GM18508 (cell line): ENCODE measurements around the gene TOR1A.

Experiments used
- ATAC-seq: cut with Tn5 transposase; IDR thresholded peaks from one replicate; pipeline ENCODE4 v1.9.1; 2021; ENCODE audit warnings: moderate number of reproducible peaks; ENCODE audit not compliant: insufficient read depth, unreplicated experiment

The TOR1A gene, protein sequence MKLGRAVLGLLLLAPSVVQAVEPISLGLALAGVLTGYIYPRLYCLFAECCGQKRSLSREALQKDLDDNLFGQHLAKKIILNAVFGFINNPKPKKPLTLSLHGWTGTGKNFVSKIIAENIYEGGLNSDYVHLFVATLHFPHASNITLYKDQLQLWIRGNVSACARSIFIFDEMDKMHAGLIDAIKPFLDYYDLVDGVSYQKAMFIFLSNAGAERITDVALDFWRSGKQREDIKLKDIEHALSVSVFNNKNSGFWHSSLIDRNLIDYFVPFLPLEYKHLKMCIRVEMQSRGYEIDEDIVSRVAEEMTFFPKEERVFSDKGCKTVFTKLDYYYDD

DNA sequence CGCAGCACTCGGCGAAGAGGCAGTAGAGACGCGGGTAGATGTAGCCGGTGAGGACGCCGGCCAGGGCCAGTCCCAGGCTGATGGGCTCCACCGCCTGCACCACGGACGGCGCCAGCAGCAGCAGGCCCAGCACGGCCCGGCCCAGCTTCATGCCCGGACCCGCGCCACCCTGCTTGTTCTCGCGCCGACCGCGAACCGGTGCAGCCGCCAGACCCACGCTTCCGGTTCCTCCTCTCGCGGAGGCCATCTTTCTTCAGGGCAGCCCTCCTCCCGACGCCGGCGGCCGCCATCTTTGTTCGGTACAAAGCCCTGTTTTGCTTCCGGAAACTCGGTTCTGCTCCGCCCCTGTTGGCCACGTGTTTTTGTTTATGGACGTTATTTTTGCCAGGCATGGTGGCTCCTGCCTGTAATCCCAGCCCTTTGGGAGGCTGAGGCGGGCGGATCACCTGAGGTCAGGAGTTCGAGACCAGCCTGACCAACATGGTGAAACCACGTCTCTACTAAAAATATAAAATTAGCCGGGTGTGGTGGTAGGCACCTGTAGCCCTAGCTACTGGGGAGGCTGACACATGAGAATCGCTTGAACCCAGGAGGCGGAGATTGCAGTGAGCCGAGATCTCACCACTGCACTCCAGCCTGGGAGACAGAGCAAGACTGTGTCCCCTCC is at the start of gene TOR1A:
TOR1A (minus strand) TSS at position 202 of the 667 bp plus-strand sequence; CDS start at position 151, 51 bp downstream.
- no peak for ATAC-seq

DNA sequence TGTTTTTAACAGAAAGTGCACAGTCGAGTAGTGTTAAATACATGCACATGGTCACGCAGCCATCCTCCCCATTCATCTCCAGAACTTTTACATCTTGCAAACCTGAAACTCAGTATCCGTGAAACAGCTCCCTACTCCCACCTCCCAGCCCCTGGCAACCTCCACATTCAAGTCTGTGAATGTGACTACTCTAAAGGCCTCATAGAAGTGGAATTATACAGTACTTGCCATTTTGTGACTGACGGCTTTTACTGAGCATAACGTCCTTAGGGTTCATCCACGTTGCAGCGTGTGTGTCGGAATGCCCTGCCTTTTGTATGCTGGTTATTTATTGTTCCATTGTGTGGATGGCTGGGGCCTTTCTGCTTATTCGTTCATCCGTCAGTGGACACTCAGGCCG is 47.1 kb upstream of the TOR1A start:
- no peak for ATAC-seq

DNA sequence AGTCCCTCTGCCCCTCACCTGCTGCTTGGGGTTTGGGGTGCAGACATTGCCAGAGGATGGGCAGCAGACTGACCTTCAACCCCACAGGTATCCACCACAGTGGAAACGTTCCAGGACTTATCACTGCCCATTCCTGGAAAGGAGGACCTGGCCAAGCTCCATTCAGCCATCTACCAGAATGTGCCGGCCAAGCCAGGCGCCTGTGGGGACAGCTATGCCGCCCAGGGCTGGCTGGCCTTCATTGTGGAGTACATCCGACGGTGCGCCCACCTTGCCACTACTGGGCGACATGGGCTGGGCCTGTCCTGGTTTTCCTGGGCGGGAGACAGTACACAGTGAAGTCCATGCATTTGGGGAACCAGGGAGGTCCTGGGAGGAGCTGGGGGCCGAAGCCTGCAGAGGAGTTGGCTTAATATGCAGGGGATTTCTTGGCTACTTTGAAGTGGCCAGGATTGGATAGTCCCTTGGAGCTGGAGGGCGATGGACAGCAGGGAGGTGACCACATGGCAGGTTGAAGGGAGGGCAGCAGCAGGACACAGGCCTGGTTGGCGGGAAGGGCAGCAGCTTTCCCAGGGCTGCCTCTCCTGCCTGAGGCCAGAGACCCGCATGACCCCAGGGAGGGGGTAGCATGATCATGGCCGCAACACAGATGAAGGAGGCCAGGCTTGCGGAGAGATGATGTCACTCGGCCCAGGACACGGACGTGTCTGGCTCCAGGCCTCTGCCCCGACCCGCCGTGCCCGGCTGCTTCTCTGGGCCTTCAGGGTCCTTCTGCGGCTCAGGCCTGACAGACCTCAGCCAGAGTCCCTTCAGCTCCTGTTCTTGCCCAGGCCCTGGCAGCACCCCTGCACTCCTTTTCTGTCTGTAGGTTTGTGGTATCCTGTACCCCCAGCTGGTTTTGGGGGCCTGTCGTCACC is 45.9 kb upstream of the TOR1A start:
- ATAC-seq: no peak

DNA sequence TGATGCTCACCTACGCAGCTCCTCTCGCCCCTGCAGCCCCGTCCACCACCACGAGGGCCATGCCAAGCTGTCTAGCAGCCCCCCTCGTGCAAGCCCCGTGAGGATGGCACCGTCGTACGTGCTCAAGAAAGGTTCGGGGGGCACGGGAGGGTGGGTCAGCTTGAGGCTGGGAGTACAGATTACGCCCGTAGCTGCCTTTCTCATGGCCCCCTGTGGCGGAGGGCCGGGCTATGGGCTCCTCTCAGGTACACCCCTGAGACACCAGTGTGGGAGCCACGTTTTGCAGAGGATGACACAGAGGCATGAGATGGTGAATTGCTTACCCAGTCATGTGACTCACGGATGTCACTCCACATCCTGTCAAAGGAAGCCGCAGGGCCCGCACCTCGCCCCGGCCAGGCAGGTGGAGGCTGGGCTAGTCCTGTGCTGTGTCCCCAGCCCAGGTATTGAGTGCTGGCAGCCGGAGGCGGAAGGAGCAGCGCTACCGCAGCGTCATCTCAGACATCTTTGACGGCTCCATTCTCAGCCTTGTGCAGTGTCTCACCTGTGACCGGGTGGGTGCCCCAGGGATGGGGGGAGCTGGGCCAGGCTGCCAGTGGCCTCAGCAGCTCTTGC is 45.0 kb upstream of the TOR1A start:
- no peak for ATAC-seq

DNA sequence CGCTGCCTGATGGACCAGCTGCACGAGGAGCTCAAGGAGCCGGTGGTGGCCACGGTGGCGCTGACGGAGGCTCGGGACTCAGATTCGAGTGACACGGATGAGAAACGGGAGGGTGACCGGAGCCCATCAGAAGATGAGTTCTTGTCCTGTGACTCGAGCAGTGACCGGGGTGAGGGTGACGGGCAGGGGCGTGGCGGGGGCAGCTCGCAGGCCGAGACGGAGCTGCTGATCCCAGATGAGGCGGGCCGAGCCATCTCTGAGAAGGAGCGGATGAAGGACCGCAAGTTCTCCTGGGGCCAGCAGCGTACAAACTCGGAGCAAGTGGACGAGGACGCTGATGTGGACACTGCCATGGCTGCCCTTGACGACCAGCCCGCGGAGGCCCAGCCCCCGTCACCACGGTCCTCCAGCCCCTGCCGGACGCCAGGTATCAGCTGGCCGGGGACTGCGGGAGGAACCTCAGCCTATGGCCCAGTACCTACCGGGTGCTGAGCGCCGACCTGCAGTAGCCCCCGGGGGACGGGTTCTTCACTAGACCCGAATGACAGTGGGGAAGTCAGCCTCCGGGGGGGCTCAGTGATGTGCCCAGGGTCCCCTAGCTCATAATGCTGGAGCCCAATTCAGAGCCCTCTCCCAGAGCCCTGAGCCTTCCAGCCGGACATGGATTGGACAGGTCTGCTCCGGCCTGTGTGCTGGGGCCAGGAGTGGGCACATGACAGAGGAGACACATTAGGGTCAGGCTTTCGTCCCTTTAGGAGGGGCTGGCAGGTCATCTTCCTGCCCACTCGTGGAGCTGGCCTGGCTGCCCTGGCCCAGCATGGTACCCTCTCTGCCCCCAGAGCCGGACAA is 44.3 kb upstream of the TOR1A start:
- ATAC-seq: no peak

DNA sequence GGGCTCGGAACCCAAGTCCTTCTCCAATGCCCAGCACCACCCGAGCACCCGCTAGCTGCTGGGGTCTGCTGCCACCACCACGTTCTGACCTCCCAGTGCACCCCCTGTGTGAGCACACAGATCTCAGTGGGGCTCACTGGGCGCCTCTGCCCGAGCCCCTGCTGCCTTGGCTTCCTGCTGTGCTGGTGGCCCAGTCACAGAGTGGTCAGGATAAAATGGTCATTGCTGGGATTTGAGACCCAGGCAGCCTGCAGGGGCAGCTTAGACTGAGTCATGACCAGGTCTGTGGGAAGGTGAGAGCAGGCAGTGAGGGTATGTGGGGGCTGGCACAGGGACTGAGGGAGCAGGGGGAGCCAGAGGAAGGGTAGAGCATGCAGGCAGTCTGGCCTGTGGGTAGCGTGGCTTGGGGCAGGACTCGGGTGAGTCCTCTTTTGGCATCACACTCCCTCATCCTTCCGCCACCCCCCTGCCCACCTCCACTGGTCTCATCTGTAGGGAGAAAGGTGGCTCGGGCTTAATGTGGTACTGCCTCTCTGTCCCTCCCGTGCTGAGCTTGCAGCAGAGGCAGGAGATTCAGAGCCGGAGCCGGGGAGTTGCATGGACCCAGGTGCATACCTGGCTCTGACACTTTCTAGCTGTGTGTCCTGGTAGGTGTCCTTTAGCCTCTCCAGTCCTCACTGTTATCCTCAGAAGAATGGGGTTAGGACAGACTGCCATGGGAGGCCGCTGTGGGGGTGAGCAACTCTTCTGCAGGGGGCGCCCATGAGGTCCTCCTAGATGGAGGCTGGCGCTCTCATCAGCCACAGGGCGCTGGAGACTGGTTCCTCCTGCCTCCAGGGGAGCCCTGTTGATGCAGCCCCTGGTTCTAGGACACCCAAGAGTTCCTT is 43.4 kb upstream of the TOR1A start:
- ATAC-seq: no peak

DNA sequence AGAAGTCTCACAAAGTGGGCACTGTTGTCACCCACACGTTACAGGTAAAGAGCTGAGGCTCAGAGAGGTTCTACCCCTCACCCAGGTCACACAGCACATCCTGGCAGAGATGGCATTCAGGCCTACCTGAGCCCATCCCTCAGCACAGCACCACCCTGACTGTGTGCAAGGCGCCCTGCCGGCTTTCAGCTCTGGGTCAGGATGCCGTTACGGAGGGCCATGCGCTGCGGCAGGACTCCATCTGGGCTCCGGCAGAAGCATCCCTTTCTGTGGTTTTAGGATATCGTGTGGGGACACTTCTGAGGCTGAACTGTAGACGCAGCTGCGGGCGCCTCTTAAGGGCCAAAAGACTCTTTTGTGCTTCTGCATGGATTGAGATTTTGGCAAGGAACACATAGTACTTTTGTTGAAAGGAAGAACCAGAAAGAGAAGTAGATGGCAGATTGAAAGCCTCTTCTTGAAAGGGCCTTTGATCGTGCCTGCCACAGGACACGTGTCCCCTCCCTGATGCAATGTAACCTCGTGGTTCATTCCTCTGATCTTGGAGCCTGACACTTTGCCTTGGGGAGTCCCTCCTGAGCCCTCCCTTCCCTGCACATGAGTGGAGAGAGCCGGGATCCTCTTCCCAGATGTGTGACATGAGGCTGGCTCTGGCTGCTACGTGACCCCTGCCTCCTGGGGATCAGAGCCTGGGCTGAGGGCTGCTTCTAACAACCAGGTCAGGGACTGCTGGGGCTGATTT is 42.6 kb upstream of the TOR1A start:
- ATAC-seq: no peak

DNA sequence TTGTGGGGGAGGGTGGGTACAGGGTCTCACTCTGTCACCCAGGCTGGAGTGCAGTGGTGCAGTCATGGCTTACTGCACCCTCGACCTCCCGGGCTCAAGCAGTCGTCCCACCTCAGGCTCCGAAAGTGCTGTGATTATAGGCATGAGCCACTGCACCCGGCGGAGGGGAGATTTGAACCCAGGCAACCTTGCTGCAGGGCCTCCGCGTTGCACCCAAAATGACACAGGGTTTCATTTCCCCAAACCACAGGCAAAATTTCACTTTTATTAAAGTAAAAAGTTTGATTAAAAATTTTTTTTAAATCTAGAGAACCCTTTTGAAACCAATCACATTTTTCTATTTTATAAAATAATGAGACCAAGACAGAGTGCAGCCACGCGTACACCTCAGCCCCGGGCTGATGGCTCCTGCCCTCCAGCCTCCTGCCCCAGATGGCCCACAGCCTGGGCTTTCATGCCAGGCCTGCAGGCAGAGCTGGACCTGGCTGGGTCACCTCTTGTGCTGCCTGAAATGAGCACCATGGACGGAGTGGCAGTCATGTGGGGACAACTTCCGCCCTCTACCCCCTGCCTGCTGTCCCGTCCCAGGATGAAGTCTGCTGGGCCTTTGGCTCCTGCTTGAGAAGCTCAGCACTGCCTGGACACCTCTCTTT is 41.9 kb upstream of the TOR1A start:
- no peak for ATAC-seq

DNA sequence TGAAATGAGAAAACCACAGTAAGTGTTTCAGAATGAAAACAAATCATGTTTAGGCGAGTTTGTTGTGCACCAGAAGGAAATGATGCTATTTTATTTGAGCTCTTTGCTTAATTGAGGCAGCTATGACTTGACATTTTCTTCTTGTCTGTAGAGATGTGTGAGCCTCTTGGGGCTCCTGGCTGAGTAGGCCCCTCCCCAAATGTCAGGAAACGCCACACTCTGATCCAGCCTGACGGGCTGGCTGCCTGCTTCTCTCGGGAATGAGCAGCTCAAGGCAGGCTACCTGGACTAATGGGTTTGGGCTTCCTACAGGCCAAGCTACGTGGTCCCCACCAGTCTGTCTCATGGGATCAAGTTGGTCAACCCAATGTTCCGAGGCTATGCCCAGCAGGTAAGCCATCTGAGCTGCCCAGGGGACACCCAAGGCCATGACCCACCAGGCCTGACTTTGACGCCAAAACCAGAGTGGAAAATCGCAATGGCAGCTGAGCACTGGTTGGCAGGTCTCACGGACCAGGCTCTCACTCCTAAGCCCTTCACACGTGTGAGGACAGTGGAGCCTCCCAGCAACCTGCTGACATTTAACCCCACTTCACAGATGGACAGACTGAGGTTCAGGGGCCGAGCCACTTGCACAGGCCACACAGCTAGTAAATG is 41.2 kb upstream of the TOR1A start:
- no peak for ATAC-seq

DNA sequence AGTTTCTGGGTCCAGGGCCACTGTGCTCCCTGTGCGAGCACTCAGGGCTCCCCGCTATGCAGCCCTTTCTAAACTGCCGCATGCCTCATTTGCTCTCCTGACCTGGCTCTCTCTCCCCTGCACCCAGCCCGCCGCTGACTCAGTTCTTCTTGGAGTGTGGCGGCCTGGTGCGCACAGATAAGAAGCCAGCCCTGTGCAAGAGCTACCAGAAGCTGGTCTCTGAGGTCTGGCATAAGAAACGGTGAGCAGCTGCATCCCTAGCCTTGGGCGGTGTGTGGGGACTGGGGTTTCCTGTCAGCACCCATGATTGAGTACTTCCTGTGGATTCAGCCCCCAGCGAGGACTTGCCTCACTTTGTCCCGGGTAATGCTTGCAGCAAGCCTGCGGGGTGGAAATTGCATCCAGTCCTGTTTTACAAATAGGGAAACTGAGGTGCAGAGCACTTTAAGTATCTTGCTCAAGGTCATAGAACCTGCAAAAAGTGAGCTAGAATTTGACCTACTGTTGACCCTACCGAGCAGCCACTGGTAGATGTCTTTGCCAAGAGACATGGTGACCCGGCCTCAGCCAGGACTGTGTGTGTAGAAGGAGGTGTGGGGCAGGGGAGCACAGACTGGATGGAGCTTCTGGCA is 39.2 kb upstream of the TOR1A start:
- ATAC-seq: no peak

DNA sequence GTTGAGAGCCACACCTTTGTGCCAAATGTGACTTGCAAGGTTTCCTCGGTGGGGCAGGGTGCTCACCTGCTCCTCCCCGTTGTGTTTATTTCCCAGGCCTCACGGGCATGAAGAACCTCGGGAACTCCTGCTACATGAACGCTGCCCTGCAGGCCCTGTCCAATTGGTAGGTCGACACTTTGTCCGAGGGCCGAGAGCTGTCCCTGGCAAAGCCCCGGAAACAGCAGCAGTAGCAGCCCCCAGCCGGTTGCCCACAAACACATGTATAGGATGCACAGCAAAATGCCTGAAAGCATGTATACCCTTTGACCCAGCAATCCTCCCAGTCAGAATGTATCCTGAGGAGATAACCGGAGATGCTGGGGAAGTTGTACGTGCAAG is 37.5 kb upstream of the TOR1A start:
- ATAC-seq: no peak

DNA sequence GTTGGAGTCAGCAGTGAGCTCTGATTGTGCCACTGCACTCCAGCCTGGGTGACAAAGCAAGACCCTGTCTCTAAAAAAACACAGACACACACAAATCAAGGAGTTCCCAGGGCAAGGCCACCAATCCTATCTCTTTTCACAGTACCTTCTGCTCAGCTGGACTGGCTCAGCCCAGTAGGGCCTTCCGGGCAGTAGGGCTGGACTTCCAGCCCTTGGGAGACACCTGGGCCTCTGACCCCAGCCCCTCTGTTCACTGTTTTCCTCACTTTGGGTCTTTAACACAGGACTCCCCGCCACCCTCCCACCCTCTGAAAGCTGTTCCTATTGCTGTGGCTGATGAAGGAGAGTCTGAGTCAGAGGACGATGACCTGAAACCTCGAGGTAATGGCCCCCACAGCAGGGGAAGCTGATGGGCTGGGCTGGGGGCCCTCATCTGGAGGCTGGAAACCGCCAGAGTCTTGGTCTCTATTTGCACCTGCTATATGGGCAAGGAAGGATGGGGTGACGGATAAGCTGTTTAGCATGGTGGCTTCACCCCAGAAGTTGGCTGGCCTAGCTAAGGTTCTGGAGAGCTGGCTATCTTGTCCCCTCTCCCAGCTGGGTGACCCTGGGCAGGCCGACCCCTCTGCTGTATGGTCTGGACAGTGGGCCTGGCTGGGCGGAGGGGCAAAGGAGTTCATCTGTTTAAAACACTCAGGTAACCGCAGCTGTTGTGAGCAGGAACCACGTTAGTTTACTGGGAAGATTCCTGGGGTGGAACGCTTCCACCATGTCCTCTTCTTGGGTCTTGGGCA is 36.9 kb upstream of the TOR1A start:
- ATAC-seq: no peak

DNA sequence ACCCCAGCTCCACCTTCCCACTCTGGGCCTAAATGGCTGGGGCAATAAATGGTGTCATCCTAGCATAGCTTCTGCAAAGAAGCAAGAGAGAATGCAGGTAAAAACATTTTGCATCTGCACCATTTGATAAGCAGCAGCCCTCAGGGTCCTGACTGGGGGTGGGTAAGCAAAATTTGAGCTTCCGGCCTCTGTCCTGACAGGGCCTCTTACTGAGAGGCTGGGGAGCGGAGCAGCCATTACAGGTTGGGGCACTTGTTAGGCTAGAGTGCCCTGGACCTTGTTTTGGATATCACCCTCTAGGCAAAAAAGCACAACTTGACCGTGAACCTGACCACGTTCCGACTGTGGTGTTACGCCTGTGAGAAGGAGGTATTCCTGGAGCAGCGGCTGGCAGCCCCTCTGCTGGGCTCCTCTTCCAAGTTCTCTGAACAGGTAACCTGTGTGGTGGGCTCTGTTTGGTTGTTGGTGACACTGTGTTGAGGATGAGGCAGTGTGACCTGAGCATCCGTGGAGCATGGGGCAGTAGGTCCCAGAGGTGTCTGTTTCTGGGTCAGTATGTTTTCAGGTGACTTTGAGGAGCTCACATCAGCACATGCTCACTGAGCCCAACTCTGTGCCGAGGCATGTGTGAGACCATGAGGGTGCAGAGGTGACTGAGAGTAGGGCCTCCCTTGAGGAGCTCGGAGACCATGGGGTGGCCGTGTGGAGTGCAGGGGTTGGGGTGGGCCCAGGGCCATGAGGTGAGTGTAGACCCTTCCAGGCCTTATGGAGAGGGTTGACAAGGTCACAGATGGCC is 34.4 kb upstream of the TOR1A start:
- no peak for ATAC-seq

DNA sequence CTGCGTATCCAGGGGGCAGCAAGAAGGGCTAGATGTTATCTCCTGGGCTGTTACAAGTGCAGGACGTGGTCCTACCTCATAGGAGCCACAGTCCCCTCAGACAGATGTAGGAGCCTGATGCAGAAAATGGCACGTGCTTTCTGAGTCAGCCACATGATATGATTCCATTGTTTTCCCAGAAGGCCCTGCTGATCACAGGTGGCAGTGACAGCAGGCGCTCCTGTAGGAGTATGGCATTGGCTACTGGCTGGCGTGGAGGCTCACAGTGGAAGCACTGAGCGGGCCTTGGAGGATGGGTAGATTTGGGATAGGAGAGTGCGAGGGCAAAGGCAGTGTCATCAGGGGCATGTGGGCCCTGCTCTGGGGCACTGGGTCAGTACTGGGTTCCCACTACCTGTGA is 33.3 kb upstream of the TOR1A start:
- no peak for ATAC-seq

DNA sequence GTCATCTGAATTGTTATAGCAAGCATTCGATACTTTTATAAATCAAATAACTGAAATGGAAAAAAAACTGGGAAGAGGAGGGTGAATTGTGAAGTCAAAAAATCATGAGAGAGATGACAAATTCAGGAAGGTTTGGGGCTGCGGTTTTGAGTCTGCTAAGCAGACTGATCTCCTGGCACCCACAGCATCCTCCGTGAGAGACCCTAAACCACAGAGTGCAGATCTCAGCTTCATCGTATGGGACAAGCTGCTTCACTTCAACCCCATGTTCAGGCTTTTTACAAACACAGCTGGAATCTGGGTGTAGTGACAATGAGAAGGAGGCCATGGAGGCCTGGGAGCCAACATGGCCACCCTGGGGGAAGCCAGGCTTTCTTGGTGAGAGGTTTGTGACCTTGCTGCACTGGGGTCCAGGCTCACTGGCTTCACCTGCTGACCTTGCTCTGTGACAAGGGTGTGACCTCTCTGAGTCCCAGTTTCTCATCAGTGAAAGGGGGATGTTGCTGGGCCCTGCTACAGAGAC is 30.7 kb upstream of the TOR1A start:
- no peak for ATAC-seq
